GM18511 (cell line): ENCODE data around the gene CACNA1D.

Experiments used
- ATAC-seq: cut with Tn5 transposase; IDR thresholded peaks from one replicate; pipeline ENCODE4 v1.9.1; 2021; ENCODE audit warnings: mild to moderate bottlenecking, moderate library complexity; ENCODE audit not compliant: unreplicated experiment

The CACNA1D gene

GRCh38 chr3:53739966-53740365, 245.6 kb downstream of the CACNA1D start:
- no peak for ATAC-seq

- ATAC-seq: no peak
Observed at GRCh38 chr3:53740956-53741355, 246.5 kb downstream of the CACNA1D start.

GRCh38 chr3:53744351-53744750, 249.9 kb downstream of the CACNA1D start:
- ATAC-seq: no peak

- no peak for ATAC-seq
Observed at GRCh38 chr3:53747559-53747958, 253.1 kb downstream of the CACNA1D start.

GRCh38 chr3:53748512-53749271, 254.3 kb downstream of the CACNA1D start:
- peak; percentile 84 for ATAC-seq

GRCh38 chr3:53749448-53749847, 255.0 kb downstream of the CACNA1D start:
- no peak for ATAC-seq

- ATAC-seq: no peak
Observed at GRCh38 chr3:53750253-53751210, 256.1 kb downstream of the CACNA1D start.

GRCh38 chr3:53753518-53754183, 259.2 kb downstream of the CACNA1D start:
- peak; percentile 51 for ATAC-seq

- ATAC-seq: no peak
Observed at GRCh38 chr3:53754325-53754724, 259.9 kb downstream of the CACNA1D start.

- ATAC-seq: no peak
Observed at GRCh38 chr3:53758846-53759245, 264.4 kb downstream of the CACNA1D start.

GRCh38 chr3:53763353-53763752, 268.9 kb downstream of the CACNA1D start:
- ATAC-seq: no peak

- ATAC-seq: no peak
Observed at GRCh38 chr3:53764026-53764775, 269.8 kb downstream of the CACNA1D start.

GRCh38 chr3:53765753-53766152, 271.3 kb downstream of the CACNA1D start:
- no peak for ATAC-seq

- ATAC-seq: no peak
Observed at GRCh38 chr3:53766706-53767105, 272.3 kb downstream of the CACNA1D start.

GRCh38 chr3:53768478-53769459, 274.4 kb downstream of the CACNA1D start:
- no peak for ATAC-seq

GRCh38 chr3:53772562-53772961, 278.2 kb downstream of the CACNA1D start:
- no peak for ATAC-seq

- no peak for ATAC-seq
Observed at GRCh38 chr3:53773021-53773436, 278.6 kb downstream of the CACNA1D start.

GRCh38 chr3:53773611-53774368, 279.4 kb downstream of the CACNA1D start:
- peak; percentile 96 for ATAC-seq

- no peak for ATAC-seq
Observed at GRCh38 chr3:53774414-53774813, 280.0 kb downstream of the CACNA1D start.
